RWPE1 (cell line): Measurements from ENCODE around the gene FRMD3.
A peak's percentile ranks its signal among the peaks of the same experiment; 100 is the strongest.

ENCODE experiments used
- CTCF ChIA-PET: fragments of 350-600 bp; sonication (Branson Sonifier 250); formaldehyde crosslinking; extraction: SDS; loops from one replicate; lab custom pipeline; 2021; lab: Yijun Ruan, JAX
- POLR2A ChIA-PET: fragments of 400-600 bp; formaldehyde crosslinking; extraction: SDS; loops from one replicate; lab custom pipeline; 2020; ENCODE audit warnings: antibody characterized with exemption; ENCODE audit not compliant: low non-redundant PET; lab: Yijun Ruan, JAX
- DNase-seq: peaks from one replicate; pipeline ENCODE4 v3.0.0; 2012; ENCODE audit warnings: low spot score
- H3K27ac ChIP-seq: fragments of 450-650 bp; 2 replicates; pipeline ENCODE4 v1.5.1; 2017
- TF ChIP-seq, protein P1 (sequence below): fragments of 450-650 bp; conservative IDR thresholded peaks from 2 replicates; pipeline ENCODE4 v1.5.1; 2017; ENCODE audit warnings: low read depth, mild to moderate bottlenecking

The FRMD3 gene

DNA sequence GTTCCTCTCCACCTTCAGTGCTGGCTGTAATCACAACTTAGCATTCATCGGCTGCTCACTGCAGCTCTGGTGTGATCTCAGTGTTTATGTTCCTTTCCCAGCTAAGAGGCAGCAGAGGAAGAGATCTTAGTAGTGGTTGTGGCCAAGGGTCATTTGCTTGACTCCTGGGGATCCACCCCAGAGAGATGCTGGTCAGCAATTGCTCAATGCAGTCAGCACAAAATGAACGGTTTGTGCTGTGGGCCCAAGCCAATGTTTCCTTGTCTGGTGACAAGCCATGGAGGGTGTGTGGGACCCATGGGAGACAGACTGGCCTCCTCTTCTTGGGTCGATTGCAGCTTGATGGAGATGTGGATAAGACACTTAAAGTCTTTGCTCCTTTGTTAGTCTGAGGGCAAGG lies 16.1 kb upstream of the FRMD3 start:
- H3K27ac ChIP-seq: no peak overlapping the region
- POLR2A ChIA-PET: no interaction called here
- TF ChIP-seq, protein P1, sequence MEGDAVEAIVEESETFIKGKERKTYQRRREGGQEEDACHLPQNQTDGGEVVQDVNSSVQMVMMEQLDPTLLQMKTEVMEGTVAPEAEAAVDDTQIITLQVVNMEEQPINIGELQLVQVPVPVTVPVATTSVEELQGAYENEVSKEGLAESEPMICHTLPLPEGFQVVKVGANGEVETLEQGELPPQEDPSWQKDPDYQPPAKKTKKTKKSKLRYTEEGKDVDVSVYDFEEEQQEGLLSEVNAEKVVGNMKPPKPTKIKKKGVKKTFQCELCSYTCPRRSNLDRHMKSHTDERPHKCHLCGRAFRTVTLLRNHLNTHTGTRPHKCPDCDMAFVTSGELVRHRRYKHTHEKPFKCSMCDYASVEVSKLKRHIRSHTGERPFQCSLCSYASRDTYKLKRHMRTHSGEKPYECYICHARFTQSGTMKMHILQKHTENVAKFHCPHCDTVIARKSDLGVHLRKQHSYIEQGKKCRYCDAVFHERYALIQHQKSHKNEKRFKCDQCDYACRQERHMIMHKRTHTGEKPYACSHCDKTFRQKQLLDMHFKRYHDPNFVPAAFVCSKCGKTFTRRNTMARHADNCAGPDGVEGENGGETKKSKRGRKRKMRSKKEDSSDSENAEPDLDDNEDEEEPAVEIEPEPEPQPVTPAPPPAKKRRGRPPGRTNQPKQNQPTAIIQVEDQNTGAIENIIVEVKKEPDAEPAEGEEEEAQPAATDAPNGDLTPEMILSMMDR: no peak
- CTCF ChIA-PET: no interaction called here
- DNase-seq: no peak

- H3K27ac ChIP-seq: no peak overlapping the region
- POLR2A ChIA-PET: no interaction called here
- TF ChIP-seq, protein P1: peak; percentile 49
- CTCF ChIA-PET: interaction anchor here (0.6 to 4.0 kb wide), 8 partner anchors 9 to 1149 kb away, joined by 3 to 28 read pairs (median 4); no protein-coding TSS in a partner anchor
- peak; percentile 36 for DNase-seq
Observed at GRCh38 chr9:83544002-83544698, 5.9 kb upstream of the FRMD3 start.

GRCh38 chr9:83538890-83539238 lies 663 bp upstream of the FRMD3 start:
- ChIA-PET POLR2A (no interaction called here), CTCF (interaction anchor here (0.5 to 1.7 kb wide), 5 partner anchors 18 to 348 kb away, joined by 3 to 7 read pairs (median 3); no protein-coding TSS in a partner anchor)
- TF ChIP-seq, protein P1: no peak
- no peak for DNase-seq
- H3K27ac ChIP-seq: no peak overlapping the region

DNA sequence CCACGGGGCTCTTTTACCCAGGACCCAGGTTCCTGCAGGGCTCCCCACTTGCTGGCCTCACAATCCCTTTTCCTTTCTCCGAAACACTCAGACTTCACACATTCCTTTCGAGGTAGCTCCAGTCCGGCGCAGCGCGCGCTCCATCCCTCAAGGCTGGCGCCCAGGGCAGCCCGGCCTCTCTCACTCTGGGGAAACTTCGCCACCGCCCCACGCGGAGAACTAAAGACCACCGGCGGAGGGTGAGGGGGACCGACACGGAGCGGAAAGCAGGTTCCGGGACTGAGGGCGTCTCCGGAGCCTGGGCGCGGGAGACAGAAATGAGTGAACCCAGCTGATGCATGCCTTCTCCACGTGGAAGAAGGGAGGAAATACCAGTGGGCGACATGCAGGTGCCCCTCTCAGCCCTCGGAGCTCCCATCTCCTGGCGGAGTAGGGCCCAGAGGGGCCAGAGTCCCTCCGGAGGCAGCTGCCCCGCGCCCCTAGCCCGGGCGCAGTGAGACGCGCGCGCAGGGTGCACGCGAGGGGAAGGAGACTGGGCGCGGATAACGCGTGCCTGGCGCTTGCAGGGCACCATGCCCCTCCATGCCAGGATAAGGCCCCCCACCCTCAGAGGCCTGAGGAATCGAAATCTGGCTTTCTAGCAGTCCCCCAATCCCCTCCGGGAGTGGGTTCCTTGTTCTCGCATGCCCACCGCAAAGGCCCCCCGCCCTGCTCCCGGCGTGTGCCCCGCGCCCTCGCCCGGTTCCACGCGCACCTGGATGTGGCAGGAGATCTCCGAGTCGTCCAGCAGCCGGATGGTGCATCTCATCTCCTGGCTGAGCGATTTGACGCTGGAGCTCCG lies 650 bp downstream of the FRMD3 start:
- ChIA-PET CTCF (interaction anchor here (0.6 to 1.7 kb wide), 5 partner anchors 17 to 946 kb away, joined by 3 to 7 read pairs (median 3); no protein-coding TSS in a partner anchor), POLR2A (no interaction called here)
- TF ChIP-seq, protein P1: no peak
- no peak for DNase-seq
- H3K27ac ChIP-seq: no peak overlapping the region

- TF ChIP-seq, protein P1: no peak
- ChIA-PET CTCF (no interaction called here), POLR2A (no interaction called here)
- no peak overlapping the region for H3K27ac ChIP-seq
- no peak for DNase-seq
Observed at GRCh38 chr9:83536332-83536731, 1.9 kb downstream of the FRMD3 start.

GRCh38 chr9:83535736-83536135 lies 2.5 kb downstream of the FRMD3 start:
- CTCF ChIA-PET: interaction anchor here (0.6 to 1.3 kb wide), 2 partner anchors 9 to 84 kb away, joined by 5 to 7 read pairs; no protein-coding TSS in a partner anchor
- no peak for DNase-seq
- POLR2A ChIA-PET: no interaction called here
- no peak overlapping the region for H3K27ac ChIP-seq
- TF ChIP-seq, protein P1: no peak
